ENCODE results near the gene CALHM3.

The CALHM3 gene

DNA sequence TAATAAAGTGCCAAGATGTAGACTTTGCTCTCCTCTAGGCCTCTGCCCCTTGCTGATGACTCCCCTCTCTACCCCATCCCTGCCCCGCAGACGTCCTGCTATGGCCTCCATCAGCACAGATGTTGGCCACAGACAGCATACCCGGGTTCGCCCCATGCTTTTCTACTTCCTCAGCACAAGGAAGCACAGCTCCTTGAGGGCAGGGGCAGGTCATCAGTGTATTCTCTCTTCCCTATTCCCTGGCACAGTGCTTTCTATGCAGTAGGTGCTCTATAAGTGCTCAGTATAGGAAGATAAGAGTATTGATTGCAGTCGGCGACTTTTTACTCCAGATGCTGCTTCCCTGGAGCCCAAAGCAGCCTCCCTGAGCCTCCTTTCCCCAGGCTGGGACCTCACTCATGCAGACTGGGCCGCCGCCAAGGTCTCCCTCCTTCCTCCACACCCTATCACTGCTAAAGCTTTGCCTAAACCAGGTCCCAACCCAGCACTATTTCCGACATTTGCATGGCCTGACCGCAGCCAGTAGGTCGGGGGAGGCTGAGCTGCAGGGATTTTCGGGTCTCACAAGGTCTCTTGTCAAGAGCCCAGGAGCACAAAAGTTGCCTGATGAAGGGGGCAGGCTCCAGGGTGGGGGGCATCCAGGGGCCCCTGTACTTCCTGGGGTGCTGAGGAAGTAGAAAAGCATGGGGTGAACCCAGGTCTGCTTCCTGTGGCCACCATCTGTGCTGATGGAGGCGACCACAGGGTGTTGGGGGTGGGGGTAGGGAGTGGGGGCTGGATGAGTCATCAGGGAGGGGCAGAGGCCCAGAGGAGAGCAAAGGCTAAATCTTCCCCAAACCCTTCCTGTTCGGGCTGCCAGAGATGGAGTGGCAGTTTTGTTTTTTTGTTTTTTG is 8.0 kb downstream of the CALHM3 start:
- DNase-seq = peak; percentile 67

DNA sequence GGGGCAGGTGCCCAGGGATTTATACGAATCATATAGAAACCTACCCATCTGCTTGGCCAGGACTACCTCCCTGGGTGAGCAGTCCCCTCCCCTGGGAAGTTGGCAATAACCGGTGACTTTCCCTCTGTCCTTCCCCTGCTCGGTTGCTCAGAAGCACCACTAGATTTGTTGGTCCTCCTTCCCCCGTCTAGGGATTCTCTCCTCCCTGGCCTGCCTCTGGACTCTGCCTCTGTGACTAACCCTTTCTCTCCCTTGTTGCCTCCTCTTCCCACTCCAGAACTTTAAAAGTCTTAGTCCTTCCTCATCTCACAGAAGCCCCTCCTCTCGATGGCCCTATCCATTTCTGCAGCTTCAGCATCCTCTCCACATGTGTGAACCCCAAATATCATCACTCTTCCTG is 9.8 kb downstream of the CALHM3 start:
- no peak for DNase-seq

DNA sequence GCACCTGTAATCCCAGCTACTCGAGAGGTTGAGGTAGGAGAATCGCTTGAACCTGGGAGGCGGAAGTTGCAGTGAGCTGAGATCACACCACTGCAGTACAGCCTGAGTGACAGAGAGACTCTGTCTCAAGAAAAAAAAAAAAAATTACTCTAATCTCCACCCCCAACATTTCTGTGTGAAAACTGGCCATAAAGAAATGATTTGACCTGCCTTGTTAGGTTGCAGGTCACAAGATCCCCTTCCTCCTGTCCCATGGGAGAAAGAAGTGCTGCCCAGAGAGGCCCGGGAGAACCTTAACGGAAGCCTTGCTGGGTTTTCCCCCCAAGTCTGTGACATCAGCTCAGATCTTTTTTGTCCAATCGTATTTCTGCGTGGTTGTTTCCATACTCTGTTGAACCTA is 11.6 kb downstream of the CALHM3 start:
- no peak for DNase-seq

DNA sequence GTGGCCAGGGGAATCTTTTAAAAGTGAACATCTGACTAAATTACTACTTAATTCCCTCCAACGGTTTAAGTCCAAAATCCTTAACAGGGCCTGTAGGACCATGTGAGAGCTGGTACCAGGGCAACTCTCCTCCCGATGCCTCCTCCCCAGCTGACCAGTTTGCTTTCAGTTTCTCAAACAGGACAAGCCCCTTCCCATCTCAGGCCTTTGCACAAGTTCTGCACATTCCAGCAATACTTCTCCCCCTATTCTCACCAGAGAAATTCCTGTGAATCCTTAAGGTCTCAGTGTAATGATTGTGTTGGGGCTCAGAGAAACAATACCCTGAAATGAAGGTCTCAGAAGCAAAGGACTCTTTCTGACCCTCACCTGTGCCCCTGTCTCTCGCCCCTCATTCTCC is 12.3 kb downstream of the CALHM3 start:
- DNase-seq = no peak

DNA sequence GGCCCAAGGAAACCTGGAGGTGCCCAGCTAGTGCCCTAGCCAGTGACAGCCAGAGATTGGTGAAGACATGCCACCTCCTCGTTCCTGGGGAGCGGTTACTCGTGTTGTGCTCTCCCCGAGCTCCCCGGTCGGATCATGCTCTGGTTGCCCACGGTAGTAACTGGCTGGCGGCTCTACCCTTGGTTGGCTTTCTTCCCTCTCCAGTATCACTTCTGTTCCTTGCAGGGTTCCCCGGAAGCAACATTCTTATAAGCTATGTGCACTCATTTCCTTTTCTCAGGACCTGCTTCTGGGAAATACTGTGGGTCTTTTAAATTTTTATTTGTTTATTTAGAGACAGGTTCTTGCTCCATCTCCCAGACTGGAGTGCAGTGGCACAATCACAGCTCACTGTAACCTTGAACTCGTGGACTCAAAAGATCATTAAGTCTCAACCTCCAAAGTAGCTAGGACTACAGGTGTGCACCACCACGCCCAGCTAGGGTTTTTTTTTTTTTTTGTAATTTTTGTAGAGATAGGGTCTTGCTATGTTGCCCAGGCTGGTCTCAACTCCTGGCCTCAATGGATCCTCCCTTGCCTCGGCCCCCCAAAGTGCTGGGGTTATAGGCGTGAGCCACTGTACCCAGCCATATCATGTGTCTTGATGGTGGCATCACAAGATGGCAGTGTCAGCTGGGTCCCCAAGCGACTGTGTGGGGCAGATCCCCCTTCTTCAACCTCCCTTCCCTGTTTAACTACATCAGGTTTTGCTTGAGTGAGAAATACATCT is 13.4 kb downstream of the CALHM3 start:
- DNase-seq = no peak

DNA sequence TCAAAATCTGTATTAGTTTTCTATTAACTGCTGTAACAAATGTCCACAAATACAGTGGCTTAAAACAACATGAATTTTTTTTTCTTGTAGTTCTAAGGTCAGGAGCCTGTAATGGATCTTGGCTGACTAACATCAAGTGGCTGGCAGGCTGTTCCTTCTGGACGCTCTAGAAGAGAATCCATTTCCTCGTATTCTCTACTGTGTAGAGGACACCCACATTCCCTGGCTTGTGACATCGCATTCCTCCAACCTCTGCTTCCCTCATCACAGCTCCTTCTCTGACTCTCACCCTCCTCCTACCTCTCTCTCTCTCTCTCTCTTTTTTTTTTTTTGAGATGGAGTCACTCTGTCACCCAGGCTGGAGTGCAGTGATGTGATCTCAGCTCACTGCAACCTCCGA is 15.5 kb downstream of the CALHM3 start:
- DNase-seq = no peak

DNA sequence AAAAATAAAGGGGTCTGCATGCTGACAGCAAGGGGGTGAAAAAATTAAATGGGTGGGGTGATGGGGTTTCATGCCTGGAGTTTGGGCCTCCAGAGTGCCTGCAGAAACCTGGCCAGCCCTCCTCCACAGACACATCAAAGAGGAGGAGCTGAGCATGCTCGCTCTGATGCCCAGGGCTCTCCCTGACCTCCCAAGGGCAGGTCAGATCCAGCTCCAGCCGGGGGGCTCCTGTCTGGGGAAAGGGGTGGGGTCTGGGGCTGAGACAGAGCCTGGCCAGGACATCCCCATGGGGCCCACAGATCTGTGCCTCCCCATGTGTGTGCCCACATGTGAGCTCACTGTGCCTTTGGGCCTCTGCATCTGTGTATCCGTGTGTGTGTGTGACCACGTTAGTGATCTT is 19.4 kb downstream of the CALHM3 start:
- DNase-seq = no peak

DNA sequence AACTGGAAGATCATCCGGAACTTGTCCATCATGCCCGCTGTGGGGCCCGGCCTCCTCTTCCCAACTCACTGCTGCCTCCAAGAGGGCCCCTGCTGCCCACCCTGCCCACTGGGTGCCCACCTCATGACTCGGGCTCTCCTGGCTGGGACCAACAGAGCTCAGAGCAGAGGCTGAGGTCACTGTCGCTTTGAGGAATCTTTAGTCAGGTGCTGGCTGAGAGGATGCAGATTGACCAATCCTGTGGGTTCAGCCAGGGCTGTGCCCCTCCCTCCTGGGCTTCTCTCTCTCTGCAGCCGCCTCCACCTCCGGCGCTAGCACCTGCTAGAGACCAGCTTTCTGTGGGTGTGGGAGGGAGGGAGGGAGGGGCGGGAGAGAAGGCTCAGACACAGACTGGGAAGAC is 20.3 kb downstream of the CALHM3 start, which contains the start of gene CALHM1:
TSS of gene CALHM1 (minus strand) at position 181 of the 400 bp plus-strand sequence. CDS start at position 32, 149 bp downstream.
- no peak for DNase-seq

DNA sequence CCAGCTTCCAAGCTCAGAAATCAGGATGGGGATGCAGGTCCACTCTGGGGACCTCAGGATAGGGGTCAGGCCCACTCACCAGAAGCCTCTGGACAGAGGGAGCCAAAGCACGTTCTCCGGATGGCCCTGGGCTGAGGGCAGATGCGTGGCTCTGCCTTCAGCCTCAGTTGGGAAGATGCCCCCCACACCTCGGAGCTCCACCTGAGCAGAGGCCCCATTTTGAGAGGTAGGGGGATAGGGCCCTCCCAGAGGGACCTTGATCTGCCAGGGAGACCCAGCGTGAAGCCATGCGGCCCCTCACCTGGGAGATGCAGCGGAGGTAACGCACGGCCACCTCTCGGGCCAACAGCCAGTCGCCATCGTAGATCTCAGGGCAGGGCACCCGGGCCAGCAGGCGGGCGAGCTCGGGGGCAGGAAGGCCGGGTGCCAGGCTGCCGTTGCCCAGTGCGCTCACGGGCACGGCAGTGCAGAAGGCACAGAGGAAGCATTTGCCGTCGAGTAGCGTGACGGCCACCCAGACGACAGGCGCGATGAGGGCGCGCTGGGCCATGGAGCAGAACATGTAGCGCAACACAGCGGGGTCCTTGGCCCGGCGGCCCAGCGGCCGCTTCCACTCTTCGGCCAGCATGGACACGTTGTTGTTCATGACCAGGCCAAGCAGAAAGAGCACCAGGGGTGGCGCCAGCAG is 21.0 kb downstream of the CALHM3 start:
- no peak for DNase-seq

DNA sequence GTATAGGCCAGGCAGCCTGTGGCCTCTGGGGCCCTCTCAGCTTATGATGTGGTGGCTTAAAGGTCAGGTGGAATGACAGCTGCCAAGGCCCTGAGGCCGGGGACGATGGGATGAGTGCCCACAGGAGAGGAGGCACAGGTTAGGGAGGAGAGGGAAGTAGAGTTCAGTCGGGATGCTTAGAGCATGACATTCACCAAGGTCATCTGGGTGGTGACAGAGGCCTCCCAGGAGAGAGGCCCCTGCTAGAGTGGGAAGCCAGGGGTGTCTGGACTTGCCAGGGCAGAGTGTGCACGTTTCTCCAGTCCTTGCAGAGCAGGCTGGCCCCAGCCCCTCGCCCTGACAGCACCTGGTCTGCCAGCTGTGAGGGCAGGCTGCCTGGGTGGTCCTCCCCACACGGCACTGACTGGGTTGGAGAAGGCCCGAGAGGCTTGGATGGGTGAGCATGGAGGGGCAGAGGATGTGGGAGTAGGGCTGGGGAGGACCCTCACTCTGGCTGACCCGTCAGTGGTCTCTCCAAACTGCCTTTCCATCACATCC is 21.8 kb downstream of the CALHM3 start:
- DNase-seq = no peak

DNA sequence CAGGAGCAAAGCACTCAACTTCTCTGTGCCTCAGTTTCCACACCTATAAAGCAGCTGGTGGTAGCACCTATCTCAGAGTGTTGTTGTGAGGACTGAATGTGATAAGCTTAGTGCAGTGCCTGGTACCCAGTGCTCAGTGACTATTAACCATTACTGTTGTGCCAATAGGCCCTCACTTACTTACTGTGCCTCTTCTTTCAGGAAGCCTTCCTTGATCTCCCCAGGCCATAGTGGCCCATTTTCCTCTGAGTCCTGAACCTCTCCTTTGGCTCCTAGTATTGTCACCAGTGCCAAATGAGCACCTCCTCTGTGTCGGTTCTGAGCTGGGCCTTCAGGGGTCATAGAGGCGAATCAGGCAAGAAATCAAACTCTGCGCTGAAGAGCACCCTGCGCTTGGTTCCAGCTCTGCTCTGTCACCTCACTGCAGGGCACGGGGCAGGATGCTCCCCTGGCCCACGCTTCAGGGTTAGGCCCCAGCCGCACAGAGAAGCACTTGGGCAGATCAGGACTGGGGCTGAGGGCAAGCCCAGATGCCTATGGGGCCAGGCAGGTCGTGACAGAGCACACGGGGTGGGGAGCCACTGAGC is 22.9 kb downstream of the CALHM3 start:
- no peak for DNase-seq

DNA sequence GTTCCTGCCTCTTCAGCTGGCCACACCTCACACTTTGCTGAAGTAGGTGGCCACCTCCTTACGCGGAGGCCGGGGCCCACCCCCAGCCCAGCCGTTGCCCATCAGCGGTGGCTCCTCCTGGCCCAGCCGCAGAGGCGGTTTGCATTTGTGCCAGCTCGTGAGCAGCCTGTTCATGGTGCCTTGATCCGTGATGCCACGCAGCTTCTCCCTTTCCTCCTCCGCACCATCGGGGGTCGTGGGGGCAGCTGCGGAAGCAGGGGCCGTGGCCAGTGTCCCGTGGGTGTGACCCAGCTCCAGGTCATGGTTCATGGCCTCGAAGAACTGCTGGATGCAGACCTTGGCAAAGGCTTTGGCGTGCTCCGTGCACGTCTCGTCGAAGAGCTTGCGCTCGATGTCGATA is 23.8 kb downstream of the CALHM3 start:
- DNase-seq = no peak

DNA sequence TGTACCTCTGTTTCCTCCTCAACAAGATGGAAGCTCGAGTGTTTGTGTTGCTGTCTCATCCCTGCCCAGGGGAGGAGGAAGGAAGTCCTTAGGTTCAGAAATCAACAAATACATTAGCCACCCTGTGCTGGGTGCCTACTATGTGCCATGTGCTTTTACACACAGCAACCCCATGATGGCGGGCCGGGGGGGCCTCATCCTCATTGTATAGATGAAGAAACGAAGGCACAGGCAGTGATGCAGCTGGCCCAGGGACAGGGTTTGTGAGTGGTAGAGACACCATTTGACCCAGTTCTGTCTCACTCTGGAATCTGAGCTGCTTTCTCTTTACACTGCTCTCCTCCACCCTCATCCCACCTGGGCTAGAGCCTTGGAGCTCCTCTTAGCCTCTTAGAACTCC is 25.0 kb downstream of the CALHM3 start:
- no peak for DNase-seq

DNA sequence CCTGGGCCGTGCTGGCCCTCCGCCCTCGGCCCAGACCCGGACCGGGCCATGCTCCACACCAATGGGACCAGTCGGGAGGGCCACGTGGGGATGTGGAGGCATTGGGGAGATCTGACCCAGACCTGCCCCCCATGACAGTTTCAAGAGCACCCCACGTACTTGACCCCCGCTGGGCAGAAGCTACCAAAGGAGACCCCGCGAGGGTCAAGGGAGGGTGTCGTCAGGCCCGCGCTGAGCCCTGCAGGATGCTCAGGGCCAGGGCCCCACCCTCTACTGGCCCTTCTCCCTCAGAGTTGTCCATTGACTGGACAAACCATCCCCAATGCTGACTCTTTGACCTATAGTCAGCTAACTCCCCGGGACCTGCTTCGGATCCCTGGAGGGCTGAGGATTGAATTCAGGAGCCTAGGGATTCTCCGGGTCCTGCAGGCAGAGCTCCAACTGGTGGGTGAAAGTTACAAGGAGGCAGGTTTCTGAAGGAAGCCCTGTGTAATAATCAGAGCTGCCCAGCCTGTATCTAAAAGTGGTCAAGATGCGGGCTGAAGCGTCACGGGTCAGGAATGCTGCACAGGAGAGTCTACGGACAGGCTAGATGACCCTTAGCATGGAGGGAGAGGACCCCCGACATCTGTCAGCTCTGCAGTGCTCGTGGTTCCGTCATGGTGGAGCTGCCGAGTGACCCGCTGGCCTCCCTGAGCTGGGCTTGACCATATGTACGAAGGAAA is 26.4 kb downstream of the CALHM3 start:
- no peak for DNase-seq

DNA sequence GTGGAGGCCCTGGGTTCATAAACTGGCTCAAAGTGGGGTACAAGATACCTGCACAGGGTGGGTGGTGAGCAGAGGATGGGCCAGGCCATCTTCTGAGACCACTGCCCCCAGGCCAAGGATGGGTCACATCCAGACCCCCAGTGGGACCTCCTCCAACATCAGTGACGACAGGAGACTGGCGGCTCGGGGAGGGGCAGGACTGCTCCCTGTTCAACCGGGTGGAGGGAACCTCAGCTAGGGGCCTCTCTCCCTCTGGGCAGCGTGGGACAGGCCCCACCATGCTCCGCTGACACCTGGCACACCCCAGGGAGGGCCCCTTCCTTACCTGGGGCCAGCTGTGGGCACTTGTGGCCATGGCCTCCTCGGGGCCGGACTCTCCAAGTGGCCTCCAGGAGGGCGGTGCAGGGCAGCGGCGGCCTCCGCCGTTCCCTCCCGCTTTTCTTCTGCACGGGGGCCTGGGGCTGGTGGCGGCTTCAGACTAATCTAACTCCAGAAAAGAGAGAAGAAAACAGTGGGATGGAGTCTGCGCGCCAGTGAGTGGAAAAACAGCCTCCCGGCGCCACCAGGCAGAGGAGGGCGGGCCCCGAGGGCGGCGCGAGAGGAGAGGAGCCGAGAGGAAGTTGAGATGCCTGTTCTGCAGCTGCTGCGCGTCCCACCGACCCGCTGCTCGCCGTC is 27.1 kb downstream of the CALHM3 start, which contains the start of gene CALHM2:
TSS of gene CALHM2 (minus strand) at position 540 of the 675 bp plus-strand sequence. CDS start 2,429 bp downstream, outside the sequence.
- DNase-seq = peak; percentile 42

DNA sequence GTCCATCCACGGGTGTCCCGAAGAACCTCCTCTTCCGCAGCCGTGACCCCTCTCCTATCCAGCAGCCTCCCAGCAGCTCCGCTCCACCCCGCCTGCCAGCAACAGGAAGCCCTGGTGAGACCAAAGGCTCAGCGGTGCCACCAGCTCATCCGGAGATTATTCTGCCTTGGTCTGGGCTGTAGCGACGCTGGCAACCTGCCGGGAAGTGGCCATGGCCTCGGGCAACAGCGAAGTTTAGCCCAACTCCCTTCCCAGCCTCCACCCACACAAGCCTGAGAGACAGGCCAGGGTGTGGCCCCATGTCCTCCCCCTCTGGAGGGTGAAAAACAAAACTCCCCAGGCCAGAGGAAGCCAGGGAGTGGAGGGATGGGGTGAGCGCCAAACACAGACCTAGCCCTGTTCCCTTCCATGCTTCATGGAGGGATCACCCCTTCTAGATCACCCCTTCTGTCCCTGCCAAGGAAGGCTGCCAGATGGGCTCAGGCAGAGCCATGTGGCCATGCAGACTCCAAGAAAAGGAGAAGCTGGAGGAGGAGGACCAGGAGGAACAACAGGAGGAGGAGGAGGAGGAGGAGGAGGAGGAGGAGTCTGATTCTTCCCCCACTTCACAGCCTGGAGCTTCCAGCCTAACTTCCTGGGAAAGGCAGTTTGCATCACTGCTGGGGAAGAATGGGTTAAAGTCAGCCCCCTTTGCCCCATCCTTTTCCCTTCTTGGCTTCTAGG is 27.8 kb downstream of the CALHM3 start:
- DNase-seq = peak; percentile 54

DNA sequence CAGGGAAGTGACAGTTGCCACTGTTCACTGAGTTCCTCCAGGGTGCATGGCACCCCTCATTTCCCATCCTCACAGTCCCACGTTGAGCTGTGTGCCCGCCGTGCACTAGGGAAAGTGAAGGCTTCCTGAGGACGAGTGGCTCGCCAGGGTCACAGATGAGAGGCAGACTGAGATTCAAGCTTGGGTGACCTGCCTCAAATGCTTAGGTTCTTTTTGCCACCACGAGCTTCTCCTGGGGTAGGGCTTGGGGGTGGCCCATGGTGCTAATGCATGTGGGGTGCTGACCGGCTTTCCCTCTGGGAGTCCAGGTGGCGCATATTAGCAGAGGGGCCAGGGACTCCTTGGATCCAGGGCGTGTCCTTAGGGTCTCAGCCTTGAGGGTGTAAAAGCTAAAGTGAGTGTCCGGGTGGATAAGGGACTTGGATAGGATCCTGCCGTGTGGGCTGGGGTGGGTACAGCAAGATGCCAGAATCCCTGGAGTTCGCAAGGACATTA is 28.8 kb downstream of the CALHM3 start:
- DNase-seq = no peak

DNA sequence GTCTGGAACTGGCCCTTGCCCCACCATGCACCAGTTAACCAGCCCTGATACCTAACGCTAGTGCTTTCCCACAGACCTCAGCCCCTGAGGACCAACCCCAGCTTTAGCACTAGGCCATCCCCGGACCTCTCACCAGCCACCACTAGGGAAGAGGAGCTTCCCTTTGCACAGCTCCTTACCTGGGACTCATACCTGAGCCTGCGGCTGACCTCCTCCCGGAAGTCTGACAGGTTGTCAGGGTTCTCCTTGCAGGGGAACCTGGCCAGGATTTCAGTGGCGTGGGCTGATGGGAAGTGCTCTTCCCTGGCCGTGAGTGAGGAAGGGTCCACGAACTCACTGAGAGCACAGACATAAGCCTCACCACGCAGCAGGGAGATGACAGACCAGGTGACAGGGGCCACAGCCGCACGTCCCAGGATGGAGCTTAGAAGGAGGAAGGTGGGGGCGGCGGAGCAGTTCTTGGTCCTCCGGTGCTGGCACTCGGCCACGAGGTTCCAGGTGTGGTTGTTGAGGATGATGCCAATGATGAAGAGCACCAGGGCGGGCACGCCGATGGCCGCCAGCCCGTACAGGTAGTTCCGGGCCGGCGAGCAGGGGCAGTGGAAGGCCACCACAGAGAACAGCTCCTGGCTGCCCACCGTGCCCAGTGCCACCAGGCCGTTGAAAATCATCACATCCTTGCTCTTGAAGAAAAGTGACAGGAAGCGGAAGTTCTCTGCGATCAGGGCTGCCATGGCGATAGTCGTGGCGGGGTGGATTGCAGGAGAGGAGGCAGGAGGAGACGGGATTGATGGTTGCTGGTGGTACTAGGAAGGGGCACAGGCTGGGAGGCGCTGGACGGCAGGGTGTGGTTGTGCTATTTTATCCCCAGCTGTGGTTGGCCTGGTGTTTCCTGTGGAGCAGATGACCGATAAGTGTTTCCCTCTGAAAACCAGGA is 29.6 kb downstream of the CALHM3 start:
- no peak for DNase-seq

DNA sequence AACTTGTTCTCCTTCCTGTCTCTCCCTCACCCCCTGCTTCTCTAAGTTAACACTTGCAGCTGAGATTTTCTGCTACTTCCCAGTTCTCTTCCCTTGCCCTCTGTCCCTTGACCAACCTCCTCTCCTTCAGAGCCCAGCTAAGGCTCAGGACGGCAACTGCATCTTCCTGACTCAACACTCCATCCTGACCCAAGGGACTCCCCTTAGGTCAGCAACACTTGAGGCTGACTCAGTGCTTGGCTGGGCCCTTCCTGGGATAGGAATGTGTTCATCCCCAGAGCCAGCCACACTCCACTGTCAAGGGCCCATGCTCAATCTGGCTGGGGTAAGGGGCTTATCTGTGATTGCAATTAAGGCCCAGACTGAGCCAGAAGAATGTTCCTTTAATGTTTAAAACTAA is 30.3 kb downstream of the CALHM3 start:
- DNase-seq = no peak
